H9 (cell line): ENCODE results near the gene STAB2. TPM values are rescaled to one million over a fixed set of nuclear protein-coding genes. Genes with fewer than 3 reads are reported as not detected.

Experiments used
- DNase-seq: peaks from one replicate; pipeline ENCODE4 v3.0.0-alpha.2; 2017
- H2AFZ ChIP-seq: one replicate; pipeline ENCODE4 v1.6.1; 2013; ENCODE audit warnings: mild to moderate bottlenecking, low read length, control low read depth, moderate library complexity
- H2AK5ac ChIP-seq: 2 replicates; pipeline ENCODE4 v1.6.1; 2013; ENCODE audit warnings: low read length, control low read depth, mixed read lengths; ENCODE audit not compliant: insufficient read length
- H2BK120ac ChIP-seq: one replicate; pipeline ENCODE4 v1.6.1; 2013; ENCODE audit warnings: low read depth, mild to moderate bottlenecking, low read length, control low read depth, inconsistent platforms; ENCODE audit not compliant: poor library complexity, severe bottlenecking
- H2BK12ac ChIP-seq: 2 replicates; pipeline ENCODE4 v1.6.1; 2013; ENCODE audit warnings: low read length, control low read depth, mixed read lengths, low read depth; ENCODE audit not compliant: insufficient read length
- H2BK15ac ChIP-seq: 2 replicates; pipeline ENCODE4 v1.6.1; 2013; ENCODE audit warnings: low read depth, low read length, control low read depth
- H2BK20ac ChIP-seq: one replicate; pipeline ENCODE4 v1.6.1; 2013; ENCODE audit warnings: low read depth, mild to moderate bottlenecking, low read length, control low read depth, inconsistent platforms; ENCODE audit not compliant: poor library complexity, severe bottlenecking
- H2BK5ac ChIP-seq: 2 replicates; pipeline ENCODE4 v1.6.1; 2013; ENCODE audit warnings: low read length, control low read depth, mixed read lengths; ENCODE audit not compliant: insufficient read length
- H3K14ac ChIP-seq: 2 replicates; pipeline ENCODE4 v1.6.1; 2013; ENCODE audit warnings: low read length, control low read depth; ENCODE audit not compliant: insufficient read depth
- H3K18ac ChIP-seq: 2 replicates; pipeline ENCODE4 v1.6.1; 2013; ENCODE audit warnings: low read depth, mild to moderate bottlenecking, mixed read lengths, low read length, control low read depth; ENCODE audit not compliant: insufficient read length
- H3K23ac ChIP-seq: 2 replicates; pipeline ENCODE4 v1.6.1; 2013; ENCODE audit warnings: low read length, control low read depth, mixed read lengths, low read depth; ENCODE audit not compliant: insufficient read length
- H3K23me2 ChIP-seq: 2 replicates; pipeline ENCODE4 v1.6.1; 2013; ENCODE audit warnings: low read depth, mild to moderate bottlenecking, mixed read lengths, low read length, control low read depth; ENCODE audit not compliant: insufficient read length, poor library complexity, severe bottlenecking
- H3K27ac ChIP-seq: 2 replicates; pipeline ENCODE4 v1.5.1; 2013; ENCODE audit warnings: low read length, control low read depth, mixed read lengths, low read depth; ENCODE audit not compliant: insufficient read length
- H3K27me3 ChIP-seq: 2 replicates; pipeline ENCODE4 v1.6.1; 2013; ENCODE audit warnings: low read length, control low read depth, inconsistent platforms; ENCODE audit not compliant: insufficient read depth
- H3K4ac ChIP-seq: 2 replicates; pipeline ENCODE4 v1.6.1; 2013; ENCODE audit warnings: low read depth, mild to moderate bottlenecking, control low read depth, inconsistent platforms, low read length, moderate library complexity
- H3K4me1 ChIP-seq: 2 replicates; pipeline ENCODE4 v1.6.1; 2013; ENCODE audit warnings: low read length, control low read depth, inconsistent platforms; ENCODE audit not compliant: insufficient read depth
- H3K4me2 ChIP-seq: 2 replicates; pipeline ENCODE4 v1.6.1; 2013; ENCODE audit warnings: low read length, control low read depth, mixed read lengths; ENCODE audit not compliant: insufficient read length, insufficient read depth
- H3K56ac ChIP-seq: 2 replicates; pipeline ENCODE4 v1.6.1; 2013; ENCODE audit warnings: low read depth, mild to moderate bottlenecking, mixed read lengths, low read length, control low read depth; ENCODE audit not compliant: insufficient read length
- H3K79me1 ChIP-seq: 2 replicates; pipeline ENCODE4 v1.6.1; 2013; ENCODE audit warnings: low read depth, mild to moderate bottlenecking, moderate library complexity, low read length, control low read depth, inconsistent platforms; ENCODE audit not compliant: insufficient read depth, poor library complexity, severe bottlenecking
- H3K79me2 ChIP-seq: 2 replicates; pipeline ENCODE4 v1.6.1; 2013; ENCODE audit warnings: low read length, control low read depth, inconsistent platforms; ENCODE audit not compliant: insufficient read depth
- H3K9ac ChIP-seq: 2 replicates; pipeline ENCODE4 v1.6.1; 2013; ENCODE audit warnings: low read length, control low read depth, mixed read lengths; ENCODE audit not compliant: insufficient read length; ENCODE audit errors: extremely low read depth
- H3K9me3 ChIP-seq: one replicate; pipeline ENCODE4 v1.6.1; 2013; ENCODE audit warnings: low read depth, low read length, inconsistent platforms; ENCODE audit not compliant: control insufficient read depth
- H3T11ph ChIP-seq: one replicate; pipeline ENCODE4 v1.6.1; 2013; ENCODE audit warnings: mild to moderate bottlenecking, low read length, control low read depth, inconsistent platforms
- H4K20me1 ChIP-seq: one replicate; pipeline ENCODE4 v1.6.1; 2013; ENCODE audit not compliant: control insufficient read depth, insufficient read length, insufficient read depth
- H4K5ac ChIP-seq: 2 replicates; pipeline ENCODE4 v1.6.1; 2013; ENCODE audit warnings: low read depth, mild to moderate bottlenecking, mixed read lengths, low read length, control low read depth; ENCODE audit not compliant: insufficient read length
- H4K8ac ChIP-seq: replicated peaks from 2 replicates; pipeline ENCODE4 v1.6.1; 2013; ENCODE audit warnings: low read length, control low read depth, mixed read lengths, low read depth; ENCODE audit not compliant: insufficient read length
- H4K91ac ChIP-seq: 2 replicates; pipeline ENCODE4 v1.6.1; 2013; ENCODE audit warnings: low read depth, mild to moderate bottlenecking, moderate library complexity, mixed read lengths, low read length, control low read depth; ENCODE audit not compliant: insufficient read length
- H3K27ac Mint-ChIP-seq, 3 experiments: 2 replicates in 2 of 3; 3 replicates in 1 of 3; pipeline ENCODE4 v1.8.0; 2020 to 2021; ENCODE audit warnings: mixed read lengths in 3 of 3, mild to moderate bottlenecking in 1 of 3, moderate library complexity in 1 of 3
- H3K27me3 Mint-ChIP-seq: 2 replicates; pipeline ENCODE4 v1.8.0; 2021; ENCODE audit warnings: low read depth, mild to moderate bottlenecking, moderate library complexity, mixed read lengths
- H3K36me3 Mint-ChIP-seq, 3 experiments: 2 replicates in 2 of 3; 3 replicates in 1 of 3; pipeline ENCODE4 v1.8.0; 2020 to 2021; ENCODE audit warnings: low read depth in 3 of 3, mixed read lengths in 3 of 3; ENCODE audit not compliant: insufficient read depth in 1 of 3
- H3K4me1 Mint-ChIP-seq, 2 experiments: 2 replicates each; pipeline ENCODE4 v1.8.0; 2020; ENCODE audit warnings: mixed read lengths in 2 of 2
- H3K4me3 Mint-ChIP-seq, 2 experiments: 2 replicates in 1 of 2; 3 replicates in 1 of 2; pipeline ENCODE4 v1.8.0; 2020 to 2021; ENCODE audit warnings: mild to moderate bottlenecking in 2 of 2, mixed read lengths in 2 of 2, moderate library complexity in 1 of 2
- H3K9me3 Mint-ChIP-seq, 2 experiments: 2 replicates in 1 of 2; 3 replicates in 1 of 2; pipeline ENCODE4 v1.8.0; 2020; ENCODE audit warnings: mild to moderate bottlenecking in 2 of 2, mixed read lengths in 2 of 2, moderate library complexity in 1 of 2
- WGBS: extraction: QIAGEN DNeasy Blood & Tissue Kit; methylation state at CpG from one replicate; pipeline ENCODE4 v1.1.7; 2013; ENCODE audit warnings: missing lambda C conversion rate, low lambda C conversion rate, mixed read lengths; ENCODE audit not compliant: insufficient read length; ENCODE audit errors: extremely low coverage; 5-methylcytosine and 5-hydroxymethylcytosine counted together
- total RNA-seq: library from RNA; stranded (reverse); gene quantifications from 2 replicates; pipeline ENCODE4 v1.2.1, GENCODE V29; 2021
- TF ChIP-seq, protein P1 (sequence below): fragments of 200-600 bp; sonication (generic); conservative IDR thresholded peaks from 3 replicates; pipeline ENCODE4 v1.8.0; 2021; ENCODE audit warnings: antibody characterized with exemption, mild to moderate bottlenecking

Gene STAB2
- total RNA-seq, 1 experiment from 2014 or later = 0.02 TPM

DNA sequence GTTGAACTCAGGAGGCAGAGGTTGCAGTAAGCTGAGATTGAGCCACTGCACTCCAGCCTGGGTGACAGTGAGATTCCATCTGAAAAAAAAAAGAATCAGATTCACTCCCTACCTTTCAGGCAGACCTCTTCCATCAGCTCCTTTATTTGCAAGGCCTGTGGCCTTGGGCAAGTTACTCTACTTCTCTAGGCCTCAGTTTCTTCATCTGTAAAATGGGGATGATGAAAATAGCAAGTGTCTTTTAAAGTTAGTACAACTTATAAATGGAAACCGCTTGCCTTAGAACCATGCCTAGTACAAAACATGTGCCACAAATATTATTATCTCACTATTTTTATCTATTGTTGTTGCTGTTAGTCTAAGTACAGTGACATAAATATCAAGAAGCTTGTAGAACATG is 84.3 kb downstream of the STAB2 start:
- H3K4me2 ChIP-seq = no peak overlapping the region
- no peak overlapping the region for H2BK12ac ChIP-seq
- no peak overlapping the region for H2AK5ac ChIP-seq
- H4K8ac ChIP-seq = no peak overlapping the region
- H2BK20ac ChIP-seq = no peak overlapping the region
- no peaks in the 10 kb centered on the region for H3K27me3 ChIP-seq
- no peaks in the 10 kb centered on the region for H4K20me1 ChIP-seq
- no peak overlapping the region for H2BK5ac ChIP-seq
- TF ChIP-seq, protein P1, sequence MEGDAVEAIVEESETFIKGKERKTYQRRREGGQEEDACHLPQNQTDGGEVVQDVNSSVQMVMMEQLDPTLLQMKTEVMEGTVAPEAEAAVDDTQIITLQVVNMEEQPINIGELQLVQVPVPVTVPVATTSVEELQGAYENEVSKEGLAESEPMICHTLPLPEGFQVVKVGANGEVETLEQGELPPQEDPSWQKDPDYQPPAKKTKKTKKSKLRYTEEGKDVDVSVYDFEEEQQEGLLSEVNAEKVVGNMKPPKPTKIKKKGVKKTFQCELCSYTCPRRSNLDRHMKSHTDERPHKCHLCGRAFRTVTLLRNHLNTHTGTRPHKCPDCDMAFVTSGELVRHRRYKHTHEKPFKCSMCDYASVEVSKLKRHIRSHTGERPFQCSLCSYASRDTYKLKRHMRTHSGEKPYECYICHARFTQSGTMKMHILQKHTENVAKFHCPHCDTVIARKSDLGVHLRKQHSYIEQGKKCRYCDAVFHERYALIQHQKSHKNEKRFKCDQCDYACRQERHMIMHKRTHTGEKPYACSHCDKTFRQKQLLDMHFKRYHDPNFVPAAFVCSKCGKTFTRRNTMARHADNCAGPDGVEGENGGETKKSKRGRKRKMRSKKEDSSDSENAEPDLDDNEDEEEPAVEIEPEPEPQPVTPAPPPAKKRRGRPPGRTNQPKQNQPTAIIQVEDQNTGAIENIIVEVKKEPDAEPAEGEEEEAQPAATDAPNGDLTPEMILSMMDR = no peak
- Mint-ChIP-seq H3K36me3 (no peaks in the 10 kb centered on the region; a peak in 1 of 7 replicates), H3K27me3 (no peaks in the 10 kb centered on the region), H3K27ac (no peak overlapping the region), H3K4me3 (no peak overlapping the region), H3K9me3 (no peaks in the 10 kb centered on the region), H3K4me1 (peaks cover 24 to 31% of the 10 kb centered on the region in 2 experiments)
- H3K9ac ChIP-seq = no peak overlapping the region
- DNase-seq = no peak
- H3K4me1 ChIP-seq = 0 out of 2 replicates have a peak, but pooled peaks cover 2% of the 10 kb centered on the region
- H3K27ac ChIP-seq = no peak overlapping the region
- H4K5ac ChIP-seq = no peak overlapping the region
- no peak overlapping the region for H3T11ph ChIP-seq
- no peaks in the 10 kb centered on the region for H3K79me1 ChIP-seq
- H2BK120ac ChIP-seq = no peak overlapping the region
- no peak overlapping the region for H4K91ac ChIP-seq
- no peak overlapping the region for H2AFZ ChIP-seq
- H3K23ac ChIP-seq = no peak overlapping the region
- no peaks in the 10 kb centered on the region for H3K79me2 ChIP-seq
- H3K18ac ChIP-seq = no peak overlapping the region
- no peak overlapping the region for H3K14ac ChIP-seq
- no peaks in the 10 kb centered on the region for H3K23me2 ChIP-seq
- no CpG with 5 or more reads among the region's 1 CpG for WGBS
- no peak overlapping the region for H2BK15ac ChIP-seq
- H3K4ac ChIP-seq = no peak overlapping the region
- no peak overlapping the region for H3K56ac ChIP-seq
- no peaks in the 10 kb centered on the region for H3K9me3 ChIP-seq
